Measurements from ENCODE around the gene PDE3A.

The PDE3A gene

GRCh38 chr12:20424841-20425240 is 56.5 kb downstream of the PDE3A start:
- DNase-seq (ENCODE audit: low read depth): no peak

- no peak for DNase-seq (ENCODE audit: low read depth)
Observed at GRCh38 chr12:20426191-20426590, 57.9 kb downstream of the PDE3A start.

- DNase-seq (ENCODE audit: low read depth): no peak
Observed at GRCh38 chr12:20426957-20427356, 58.6 kb downstream of the PDE3A start.

GRCh38 chr12:20429852-20430251 is 61.5 kb downstream of the PDE3A start:
- DNase-seq (ENCODE audit: low read depth): no peak

GRCh38 chr12:20432290-20432689 is 64.0 kb downstream of the PDE3A start:
- DNase-seq (ENCODE audit: low read depth): no peak

GRCh38 chr12:20434996-20435395 is 66.7 kb downstream of the PDE3A start:
- DNase-seq (ENCODE audit: low read depth): no peak

GRCh38 chr12:20436316-20436715 is 68.0 kb downstream of the PDE3A start:
- DNase-seq (ENCODE audit: low read depth): no peak

- DNase-seq (ENCODE audit: low read depth): no peak
Observed at GRCh38 chr12:20438299-20438779, 70.0 kb downstream of the PDE3A start.

- no peak for DNase-seq (ENCODE audit: low read depth)
Observed at GRCh38 chr12:20439626-20440025, 71.3 kb downstream of the PDE3A start.

GRCh38 chr12:20440408-20440807 is 72.1 kb downstream of the PDE3A start:
- no peak for DNase-seq (ENCODE audit: low read depth)

- DNase-seq (ENCODE audit: low read depth): no peak
Observed at GRCh38 chr12:20442322-20442721, 74.0 kb downstream of the PDE3A start.

- no peak for DNase-seq (ENCODE audit: low read depth)
Observed at GRCh38 chr12:20443255-20443654, 74.9 kb downstream of the PDE3A start.

GRCh38 chr12:20443792-20444191 is 75.5 kb downstream of the PDE3A start:
- no peak for DNase-seq (ENCODE audit: low read depth)

- DNase-seq (ENCODE audit: low read depth): no peak
Observed at GRCh38 chr12:20444595-20445170, 76.3 kb downstream of the PDE3A start.

- no peak for DNase-seq (ENCODE audit: low read depth)
Observed at GRCh38 chr12:20445687-20446086, 77.3 kb downstream of the PDE3A start.

- no peak for DNase-seq (ENCODE audit: low read depth)
Observed at GRCh38 chr12:20446836-20447235, 78.5 kb downstream of the PDE3A start.

GRCh38 chr12:20448781-20449180 is 80.4 kb downstream of the PDE3A start:
- DNase-seq (ENCODE audit: low read depth): no peak

- DNase-seq (ENCODE audit: low read depth): no peak
Observed at GRCh38 chr12:20450591-20451180, 82.3 kb downstream of the PDE3A start.

- DNase-seq (ENCODE audit: low read depth): no peak
Observed at GRCh38 chr12:20451761-20452160, 83.4 kb downstream of the PDE3A start.

- DNase-seq (ENCODE audit: low read depth): no peak
Observed at GRCh38 chr12:20452496-20453010, 84.2 kb downstream of the PDE3A start.

- DNase-seq (ENCODE audit: low read depth): no peak
Observed at GRCh38 chr12:20453756-20454310, 85.5 kb downstream of the PDE3A start.

- DNase-seq (ENCODE audit: low read depth): no peak
Observed at GRCh38 chr12:20455001-20455706, 86.8 kb downstream of the PDE3A start.

GRCh38 chr12:20457582-20457981 is 89.2 kb downstream of the PDE3A start:
- DNase-seq (ENCODE audit: low read depth): no peak

All from stimulated activated CD8-positive, alpha-beta memory T cell treated with anti-CD3 and anti-CD28 coated beads, Interleukin-15, amount 100 ng/mL, for 1 hour (primary cell).